HEK293T (cell line): Measurements from ENCODE around the gene ITLN2.
"Not testable (repeated sequence)": the region's sequence is repeated elsewhere in the genome, so short reads cannot be mapped to it uniquely, and the experiment has no call there.

Experiments
- BHLHE40 ChIP-seq: fragments of 450-650 bp; IDR thresholded peaks from 2 replicates; pipeline ENCODE4 v1.6.1; 2016; ENCODE audit warnings: mild to moderate bottlenecking, moderate library complexity, borderline replicate concordance
- ELF4 ChIP-seq: fragments of 450-650 bp; IDR thresholded peaks from 2 replicates; pipeline ENCODE4 v1.6.1; 2017; ENCODE audit warnings: antibody characterized with exemption
- TARDBP ChIP-seq: fragments of 450-650 bp; IDR thresholded peaks from 2 replicates; pipeline ENCODE4 v1.6.1; 2016
- ZNF384 ChIP-seq: fragments of 450-650 bp; IDR thresholded peaks from 2 replicates; pipeline ENCODE4 v1.6.1; 2016

DNA sequence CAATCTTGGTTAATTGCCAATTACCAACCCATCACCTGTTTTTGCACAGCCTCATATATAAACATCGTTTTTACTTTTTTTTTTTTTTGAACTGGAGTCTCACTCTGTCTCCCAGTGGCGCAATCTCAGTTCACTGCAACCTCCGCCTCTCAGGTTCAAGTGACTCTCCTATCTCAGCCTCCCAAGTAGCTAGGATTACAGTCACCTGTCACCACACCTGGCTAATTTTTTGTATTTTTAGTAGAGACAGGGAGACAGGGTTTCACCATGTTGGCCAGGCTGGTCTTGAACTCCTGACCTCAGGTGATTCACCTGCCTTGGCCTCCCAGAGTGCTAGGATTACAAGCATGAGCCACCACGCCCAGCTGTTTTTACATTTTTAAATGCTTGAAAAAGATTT lies 37.4 kb upstream of the ITLN2 start:
- not testable (repeated sequence) for TF ChIP-seq BHLHE40, TARDBP, ZNF384, ELF4
